Right lobe of liver (tissue), 6 donors: ENCODE data around the gene APOL6. TPM values are rescaled to one million over a fixed set of nuclear protein-coding genes. Genes with fewer than 3 reads are reported as not detected.
"Not testable (repeated sequence)": the region's sequence is repeated elsewhere in the genome, so short reads cannot be mapped to it uniquely, and the experiment has no call there.

Experiments used
- ATAC-seq, 4 donors: fragments of 200-7000 bp; cut with Tn5 transposase; one replicate each; pipeline ENCODE4 v1.9.1; 2020; ENCODE audit warnings: mild to moderate bottlenecking in 4 of 4, moderate library complexity in 4 of 4
- DNase-seq, 3 donors: peaks; one replicate each; pipeline ENCODE4 v3.0.0-alpha.2; 2020
- H3K27ac ChIP-seq, 3 donors: fragments of 200-600 bp; one replicate each; pipeline ENCODE4 v1.8.0; 2022
- H3K27me3 ChIP-seq, 2 donors: fragments of 200-600 bp; one replicate each; pipeline ENCODE4 v1.8.0; 2022
- H3K36me3 ChIP-seq, 4 donors: fragments of 200-600 bp; sonication (generic) in 1 of 4; one replicate each; pipeline versions ENCODE4 v1.5.1 to v1.8.0; 2017 to 2022; ENCODE audit warnings: control low read depth in 1 of 4
- H3K4me1 ChIP-seq, 4 donors: fragments of 200-600 bp; sonication (generic) in 1 of 4; one replicate each; pipeline versions ENCODE4 v1.5.1 to v1.8.0; 2017 to 2022; ENCODE audit warnings: control low read depth in 1 of 4
- H3K4me3 ChIP-seq, 3 donors: fragments of 200-600 bp; one replicate each; pipeline ENCODE4 v1.8.0; 2022
- H3K9me3 ChIP-seq, 4 donors: fragments of 200-600 bp; sonication (generic) in 1 of 4; one replicate each; pipeline versions ENCODE4 v1.5.1 to v1.8.0; 2017 to 2022; ENCODE audit warnings: control low read depth in 1 of 4
- POLR2A ChIP-seq: fragments of 450-650 bp; IDR thresholded peaks from one replicate; pipeline ENCODE4 v1.6.1; 2017; ENCODE audit warnings: antibody characterized with exemption, mild to moderate bottlenecking
- WGBS: methylation state at CpG from one replicate; pipeline ENCODE4 v1.1.6; 2018; ENCODE audit warnings: low coverage, low lambda C conversion rate; ENCODE audit not compliant: insufficient coverage; ENCODE audit errors: missing lambda C conversion rate; 5-methylcytosine and 5-hydroxymethylcytosine counted together
- intact Hi-C, 2 donors: fragments of 100-400 bp; cut with DNase I; formaldehyde crosslinking; loops; one replicate each; pipeline versions ENCODE4 v1.11.2 to v1.14.1; 2022
- total RNA-seq, 6 experiments: library from RNA; depleted of rRNA in 2 of 6; stranded (reverse); fragments of >200 nt in 2 of 6; fragmentation: NEBNext Ultra II Directional in 3 of 6; extraction: Animal tissue kit (Norgen Biotek cat#: 25700) in 3 of 6; gene quantifications; one replicate each; pipeline versions ENCODE4 v1.1.0 to v1.2.4, GENCODE V29; 2016 to 2023
- TF ChIP-seq, protein P1 (sequence below), 4 donors: fragments of 200-600 bp in 3 of 4; fragments of 450-650 bp in 1 of 4; IDR thresholded peaks; one replicate each; pipeline versions ENCODE4 v1.5.1 to v1.8.0; 2016 to 2022; ENCODE audit warnings: antibody characterized with exemption in 4 of 4, mild to moderate bottlenecking in 2 of 4
- donor health status: DM: no; HTN: yes; CAD: no.
- donor health status: DM: no; HTN: no; CAD: no.
- donor health status: DM: no; HTN: no; CAD: no.
- donor health status: DM: no; HTN: yes; CAD: no.
- donor health status: DM: no; HTN: yes; CAD: no.

APOL6 gene
- total RNA-seq, 6 experiments from 2014 or later = 33.5 to 42.7 (median 39.6) TPM

DNA sequence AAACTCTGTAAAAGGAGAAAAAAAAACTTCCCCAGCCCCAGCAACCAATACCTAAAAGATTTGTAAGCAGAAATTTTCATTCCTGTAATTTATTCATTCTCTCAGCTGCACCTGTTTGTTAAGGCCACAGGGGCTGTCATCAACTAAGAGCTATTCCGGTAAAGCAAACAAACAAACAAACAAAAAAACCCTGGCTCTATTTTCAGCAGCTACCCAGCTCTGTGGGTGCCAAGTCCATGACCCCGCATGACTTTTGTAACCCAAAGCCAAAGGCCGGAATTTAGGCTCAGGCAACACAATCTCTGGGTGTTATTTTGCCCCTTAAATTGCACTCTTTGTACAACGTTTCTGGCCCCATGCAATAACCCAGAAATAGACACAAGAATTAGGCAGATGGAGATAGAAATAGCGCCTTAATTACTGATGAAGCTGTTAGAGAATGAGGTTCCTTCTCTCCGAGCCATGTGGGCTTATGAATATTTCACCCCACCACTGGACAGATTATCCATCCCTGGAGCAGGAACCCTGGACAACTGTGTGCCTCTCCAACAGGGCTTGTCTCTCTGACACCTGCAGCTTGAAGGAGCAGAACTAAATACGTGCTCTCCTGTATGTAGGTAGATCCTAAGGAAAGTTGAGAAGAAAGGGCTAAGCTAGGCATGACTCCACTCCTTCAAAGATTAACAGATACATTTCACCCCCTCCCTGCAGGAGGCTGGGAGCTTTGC, 29.4 kb downstream of the APOL6 start:
- 40% methylated on average over 7 of the region's 7 CpGs for WGBS
- no peaks in the 10 kb centered on the region for H3K9me3 ChIP-seq
- peaks cover 0 to 14% (median 7%) of the 10 kb centered on the region in 4 donors for H3K4me1 ChIP-seq
- no peaks in the 10 kb centered on the region for H3K36me3 ChIP-seq
- DNase-seq (peak; percentile 35 to 60 (median 60)), ATAC-seq (peak; percentile 91 to 94 (median 92))
- intact Hi-C loops = no loop called here
- H3K4me3 ChIP-seq = no peak overlapping the region
- no peaks in the 10 kb centered on the region for H3K27me3 ChIP-seq
- peak overlapping the region in 2 of 3 donors; percentile 27 to 28 for H3K27ac ChIP-seq
- TF ChIP-seq, protein P1, sequence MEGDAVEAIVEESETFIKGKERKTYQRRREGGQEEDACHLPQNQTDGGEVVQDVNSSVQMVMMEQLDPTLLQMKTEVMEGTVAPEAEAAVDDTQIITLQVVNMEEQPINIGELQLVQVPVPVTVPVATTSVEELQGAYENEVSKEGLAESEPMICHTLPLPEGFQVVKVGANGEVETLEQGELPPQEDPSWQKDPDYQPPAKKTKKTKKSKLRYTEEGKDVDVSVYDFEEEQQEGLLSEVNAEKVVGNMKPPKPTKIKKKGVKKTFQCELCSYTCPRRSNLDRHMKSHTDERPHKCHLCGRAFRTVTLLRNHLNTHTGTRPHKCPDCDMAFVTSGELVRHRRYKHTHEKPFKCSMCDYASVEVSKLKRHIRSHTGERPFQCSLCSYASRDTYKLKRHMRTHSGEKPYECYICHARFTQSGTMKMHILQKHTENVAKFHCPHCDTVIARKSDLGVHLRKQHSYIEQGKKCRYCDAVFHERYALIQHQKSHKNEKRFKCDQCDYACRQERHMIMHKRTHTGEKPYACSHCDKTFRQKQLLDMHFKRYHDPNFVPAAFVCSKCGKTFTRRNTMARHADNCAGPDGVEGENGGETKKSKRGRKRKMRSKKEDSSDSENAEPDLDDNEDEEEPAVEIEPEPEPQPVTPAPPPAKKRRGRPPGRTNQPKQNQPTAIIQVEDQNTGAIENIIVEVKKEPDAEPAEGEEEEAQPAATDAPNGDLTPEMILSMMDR (IDR thresholded peaks at IDR 0.05) = no peak
- no peak for TF ChIP-seq POLR2A

DNA sequence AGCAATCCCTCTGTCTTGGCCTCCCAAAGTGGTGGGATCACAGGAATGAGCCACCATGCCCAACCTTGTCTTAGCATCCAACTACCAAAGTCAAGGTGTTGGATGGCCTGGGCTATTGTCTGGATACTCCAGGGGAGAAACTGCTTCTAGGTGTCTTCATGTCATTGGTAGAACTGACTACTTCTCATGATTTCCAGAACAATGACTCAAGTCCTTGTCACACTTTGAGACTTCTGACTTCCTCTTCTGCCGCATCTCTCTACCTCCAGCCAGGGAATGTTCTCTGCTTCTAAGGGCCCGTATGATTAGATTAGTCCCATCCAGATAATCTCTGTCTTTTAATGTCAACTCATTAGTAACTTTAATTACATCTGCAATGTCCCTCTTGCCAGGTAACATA, 30.6 kb downstream of the APOL6 start:
- DNase-seq (no peak), ATAC-seq (no peak)
- Histone ChIP-seq H3K4me3 (no peak overlapping the region), H3K9me3 (no peaks in the 10 kb centered on the region), H3K27ac (no peak overlapping the region), H3K27me3 (no peaks in the 10 kb centered on the region), H3K4me1 (peaks cover 0 to 14% (median 7%) of the 10 kb centered on the region in 4 donors), H3K36me3 (no peaks in the 10 kb centered on the region)
- no peak for TF ChIP-seq POLR2A
- TF ChIP-seq, protein P1 (IDR thresholded peaks at IDR 0.05) = no peak
- intact Hi-C loops = no loop called here
- WGBS = 88% methylated on average over 1 of the region's 2 CpGs

DNA sequence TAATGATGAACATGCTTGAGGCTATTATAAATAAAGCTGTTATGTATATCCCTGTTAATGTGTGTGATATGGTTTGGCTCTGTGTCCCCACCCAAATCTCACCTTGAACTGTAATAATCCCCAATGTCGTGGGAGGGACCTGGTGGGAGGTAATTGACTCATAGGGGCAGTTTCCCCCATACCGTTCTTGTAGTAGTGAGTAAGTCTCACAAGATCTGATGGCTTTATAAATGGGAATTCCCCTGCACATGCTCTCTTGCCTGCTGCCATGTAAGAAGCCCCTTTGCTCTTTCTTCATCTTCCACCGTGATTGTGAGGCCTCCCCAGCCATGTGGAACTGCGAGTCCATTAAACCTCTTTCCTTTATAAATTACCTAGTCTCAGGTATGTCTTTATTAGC, 31.2 kb downstream of the APOL6 start:
- DNase-seq, H3K9me3 ChIP-seq, H3K36me3 ChIP-seq, intact Hi-C loops, H3K4me3 ChIP-seq, ATAC-seq, H3K27me3 ChIP-seq, H3K27ac ChIP-seq: not testable (repeated sequence)
- 59% methylated on average over 4 of the region's 4 CpGs for WGBS
- peaks cover 0 to 14% (median 7%) of the 10 kb centered on the region in 4 donors for H3K4me1 ChIP-seq

DNA sequence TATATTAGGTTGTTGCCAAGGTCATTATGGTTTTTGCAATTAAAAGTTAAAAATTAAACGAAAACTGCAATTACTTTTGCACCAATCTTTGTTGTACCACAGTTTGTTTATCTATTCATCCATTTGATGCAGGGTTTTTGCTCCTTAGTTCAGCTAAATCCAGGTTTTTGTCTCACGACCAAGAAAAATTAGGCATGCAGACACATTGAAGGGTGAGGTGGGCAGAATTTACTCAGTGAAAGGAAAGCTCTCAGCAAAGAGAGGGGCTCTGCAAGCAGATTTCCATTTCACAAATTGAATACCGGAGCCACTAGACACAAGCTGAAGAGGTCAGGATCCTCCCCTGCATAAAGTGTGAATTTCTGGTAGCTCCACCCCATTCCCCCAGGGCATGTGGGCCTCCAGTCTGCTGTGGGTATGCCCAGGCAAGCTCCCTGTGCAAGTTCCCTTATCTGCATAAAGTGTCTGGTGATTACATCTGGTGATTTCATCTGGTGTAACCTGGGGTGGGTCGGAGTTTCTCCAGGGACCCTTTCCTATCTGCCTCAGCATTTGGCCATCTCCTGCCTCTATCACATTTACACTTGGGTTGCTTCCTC, 33.3 kb downstream of the APOL6 start:
- Histone ChIP-seq H3K27me3 (no peaks in the 10 kb centered on the region), H3K9me3 (no peaks in the 10 kb centered on the region), H3K4me3 (no peak overlapping the region), H3K4me1 (peaks cover 0 to 14% (median 7%) of the 10 kb centered on the region in 4 donors), H3K36me3 (no peaks in the 10 kb centered on the region), H3K27ac (no peak overlapping the region)
- TF ChIP-seq, protein P1 (IDR thresholded peaks at IDR 0.05) = no peak
- TF ChIP-seq POLR2A = no peak
- ATAC-seq = no peak
- no peak for DNase-seq
- intact Hi-C loops = no loop called here
- 80% methylated on average over 4 of the region's 4 CpGs for WGBS

DNA sequence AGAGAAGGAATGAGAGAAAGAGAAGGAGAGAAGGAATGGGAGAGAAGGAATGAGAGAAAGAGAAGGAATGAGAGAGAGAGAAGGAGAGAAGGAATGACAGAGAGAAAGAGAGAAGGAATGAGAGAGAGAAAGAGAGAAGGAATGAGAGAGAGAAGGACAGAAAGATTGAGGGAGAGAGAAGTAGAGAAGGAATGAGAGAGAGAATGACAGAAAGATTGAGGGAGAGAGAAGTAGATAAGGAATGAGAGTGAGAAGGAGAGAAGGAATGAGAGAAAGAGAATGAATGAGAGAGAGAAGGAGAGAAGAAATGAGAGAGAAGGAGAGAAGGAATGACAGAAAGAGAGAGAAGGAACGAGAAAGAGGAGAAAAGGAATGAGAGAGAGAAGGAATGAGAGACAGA, 35.3 kb downstream of the APOL6 start:
- WGBS = 56% methylated on average over 1 of the region's 1 CpG
- DNase-seq (no peak), ATAC-seq (no peak)
- Histone ChIP-seq H3K4me1 (no peaks in the 10 kb centered on the region), H3K36me3 (no peaks in the 10 kb centered on the region), H3K9me3 (no peaks in the 10 kb centered on the region), H3K27me3 (no peaks in the 10 kb centered on the region), H3K4me3 (no peak overlapping the region), H3K27ac (no peak overlapping the region)
- intact Hi-C loops = no loop called here
- TF ChIP-seq, protein P1 (IDR thresholded peaks at IDR 0.05) = no peak
